GM21390 (cell line): ENCODE results near the gene CFAP20DC.
"Not testable (repeated sequence)": the region's sequence is repeated elsewhere in the genome, so short reads cannot be mapped to it uniquely, and the experiment has no call there.

Source experiments
- ATAC-seq: cut with Tn5 transposase; IDR thresholded peaks from one replicate; pipeline ENCODE4 v1.9.1; 2021; ENCODE audit not compliant: unreplicated experiment

Gene CFAP20DC

GRCh38 chr3:58874795-58875194, 175.0 kb downstream of the CFAP20DC start:
- peak; percentile 79 for ATAC-seq

DNA sequence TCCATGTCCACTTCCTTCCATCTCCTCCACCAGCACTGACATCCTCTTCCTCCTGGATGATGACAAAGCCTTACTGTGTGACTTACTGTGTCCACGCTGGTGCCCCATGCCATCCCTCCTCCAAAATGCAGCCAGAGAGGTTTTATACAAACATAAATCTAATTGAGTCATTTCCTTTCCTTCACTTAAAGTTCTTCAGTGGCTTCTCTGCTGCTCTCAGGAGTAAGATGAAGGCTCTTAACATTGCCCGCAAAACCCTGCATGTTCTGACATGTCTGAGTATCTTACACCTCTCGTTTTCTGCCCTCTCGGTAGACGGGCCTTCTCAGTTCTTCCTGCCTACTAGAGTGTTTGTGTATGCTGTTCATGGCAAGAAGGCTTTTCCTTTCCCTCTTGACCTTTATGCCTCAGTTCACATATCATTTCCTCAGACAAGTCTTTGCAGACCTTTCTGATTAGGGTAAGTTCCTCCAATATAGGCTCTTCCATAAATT, 175.5 kb downstream of the CFAP20DC start:
- peak; percentile 82 for ATAC-seq

DNA sequence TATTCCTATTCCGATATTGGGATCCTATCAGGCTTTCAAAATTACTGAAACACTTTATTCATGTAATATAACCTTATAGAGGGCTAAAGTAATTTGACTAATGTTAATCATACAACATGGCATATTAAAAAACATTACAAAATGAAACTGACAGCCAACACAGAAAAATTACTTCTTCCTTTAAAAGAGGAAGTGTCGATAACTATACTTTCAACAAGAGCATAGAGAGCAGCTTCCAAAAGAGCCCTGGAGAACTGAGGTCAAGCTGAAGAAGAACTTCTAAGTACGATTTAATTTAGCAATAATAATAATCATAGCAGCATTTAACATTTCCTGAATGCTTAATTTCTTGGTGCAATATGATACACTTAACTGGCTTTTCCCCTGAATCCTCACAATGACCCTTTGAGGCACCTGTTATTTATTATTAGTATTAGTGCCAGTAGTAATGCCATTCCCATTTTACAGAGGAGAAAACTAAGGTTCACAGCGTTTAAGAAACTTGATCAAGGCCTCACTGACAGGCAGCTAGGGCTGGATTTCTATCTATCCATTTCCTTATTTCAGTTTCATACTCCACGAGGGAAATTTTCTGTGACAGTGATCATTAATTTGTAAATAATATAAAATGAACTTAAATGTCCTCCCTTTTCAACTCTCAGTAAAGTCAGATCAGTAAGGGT, 181.6 kb downstream of the CFAP20DC start:
- ATAC-seq = peak; percentile 63

DNA sequence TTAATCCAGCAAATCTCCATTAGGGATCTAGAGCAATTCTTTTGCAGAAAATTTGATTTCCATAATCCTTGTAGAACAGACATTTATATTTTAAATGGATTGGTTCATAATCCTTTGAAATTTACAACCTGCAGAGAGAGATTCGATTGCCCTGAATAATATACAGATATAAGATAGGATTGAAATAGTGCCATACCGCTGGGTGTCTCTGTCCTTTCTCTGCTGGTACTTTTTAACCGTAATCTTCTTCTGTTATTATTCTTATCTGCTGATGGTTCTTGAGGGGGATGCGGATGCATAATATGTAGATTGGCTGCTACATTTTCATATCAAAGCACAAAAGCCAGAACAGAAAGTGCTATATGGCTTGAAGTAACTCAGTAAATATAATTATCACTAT, 182.2 kb downstream of the CFAP20DC start:
- ATAC-seq = no peak

DNA sequence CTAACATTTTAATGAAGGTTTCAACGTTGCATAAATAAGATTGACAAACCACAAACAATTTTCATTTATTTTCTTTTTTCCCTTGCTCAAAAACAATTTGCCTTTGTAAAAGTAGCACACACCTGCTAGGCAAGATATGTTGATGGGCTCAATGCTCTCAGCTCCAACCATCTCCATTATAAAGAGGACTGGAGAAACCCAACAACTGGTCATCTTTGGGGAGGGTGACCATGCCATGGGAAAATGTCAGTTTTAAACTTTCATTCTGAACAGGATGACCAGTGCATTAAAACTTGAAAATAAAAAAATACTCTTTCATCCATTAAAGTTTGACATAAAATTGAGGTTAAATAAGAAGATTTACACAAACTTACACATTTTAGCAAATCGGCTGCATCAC, 183.7 kb downstream of the CFAP20DC start:
- ATAC-seq = no peak

- ATAC-seq = no peak
Measured at GRCh38 chr3:58864480-58864879, 185.3 kb downstream of the CFAP20DC start.

DNA sequence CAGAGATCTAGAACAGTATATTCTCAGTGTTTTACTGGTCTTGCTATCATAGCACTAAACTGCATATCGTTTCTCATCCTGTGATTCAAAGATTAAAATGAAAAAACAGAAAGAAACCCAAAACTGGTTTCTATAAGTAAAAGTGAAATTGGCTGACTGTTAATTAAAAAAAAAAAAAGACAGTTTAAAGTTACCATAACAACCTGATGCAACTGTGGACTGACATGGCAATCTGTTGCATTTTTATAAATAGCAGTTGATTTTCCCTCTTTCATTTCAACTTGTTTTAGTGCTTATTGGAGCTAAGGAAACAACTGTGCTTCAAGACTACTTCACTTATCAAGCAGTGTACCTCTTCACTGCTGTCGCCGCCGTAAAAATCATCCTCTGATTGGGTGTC, 186.6 kb downstream of the CFAP20DC start:
- no peak for ATAC-seq

GRCh38 chr3:58861551-58861950, 188.3 kb downstream of the CFAP20DC start:
- ATAC-seq = no peak

GRCh38 chr3:58858126-58858525, 191.7 kb downstream of the CFAP20DC start:
- no peak for ATAC-seq

DNA sequence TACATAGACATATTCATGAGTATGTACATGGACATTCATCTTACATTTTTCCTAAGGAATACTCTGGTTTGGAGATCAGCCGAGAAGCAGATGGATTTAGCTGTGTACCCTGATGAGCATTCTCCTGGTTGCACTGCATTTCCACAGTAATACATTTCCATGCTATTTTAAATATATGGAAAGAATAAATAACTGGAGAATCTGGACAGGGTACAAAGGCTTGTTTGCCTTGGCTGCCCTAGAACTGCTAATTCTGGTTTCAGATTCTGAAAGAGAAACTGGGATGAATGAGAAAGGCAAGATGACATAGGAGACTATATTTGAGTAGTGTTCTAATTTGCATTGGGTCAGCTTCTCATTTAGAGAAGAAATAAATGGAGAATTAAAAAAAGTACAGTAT, 192.4 kb downstream of the CFAP20DC start:
- no peak for ATAC-seq

GRCh38 chr3:58848826-58849225, 201.0 kb downstream of the CFAP20DC start:
- no peak for ATAC-seq

GRCh38 chr3:58842050-58842747, 207.6 kb downstream of the CFAP20DC start:
- not testable (repeated sequence) for ATAC-seq

GRCh38 chr3:58840949-58841348, 208.9 kb downstream of the CFAP20DC start:
- no peak for ATAC-seq

GRCh38 chr3:58839964-58840363, 209.9 kb downstream of the CFAP20DC start:
- no peak for ATAC-seq

- ATAC-seq = no peak
Measured at GRCh38 chr3:58839187-58839586, 210.6 kb downstream of the CFAP20DC start.

- ATAC-seq = no peak
Measured at GRCh38 chr3:58837856-58838255, 212.0 kb downstream of the CFAP20DC start.

- no peak for ATAC-seq
Measured at GRCh38 chr3:58837141-58837843, 212.5 kb downstream of the CFAP20DC start.

- ATAC-seq = no peak
Measured at GRCh38 chr3:58835086-58835485, 214.7 kb downstream of the CFAP20DC start.

DNA sequence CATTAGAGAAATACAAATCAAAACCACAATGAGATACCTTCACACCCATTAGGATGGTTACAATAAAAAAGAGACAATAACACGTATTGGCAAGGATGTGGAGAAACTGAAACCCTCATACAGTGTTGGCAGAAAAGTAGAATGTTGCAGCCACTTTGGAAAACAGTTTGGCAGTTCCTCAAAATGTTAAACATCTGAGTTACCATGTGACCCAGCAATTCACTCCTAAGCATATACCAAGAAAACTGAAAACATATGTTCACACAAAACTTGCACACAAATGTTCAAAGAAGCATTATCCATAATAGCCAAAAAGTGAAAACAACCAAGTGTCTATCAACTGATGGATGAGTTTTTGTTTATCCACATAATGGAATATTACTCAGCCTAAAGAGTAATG, 216.3 kb downstream of the CFAP20DC start:
- no peak for ATAC-seq

GRCh38 chr3:58829321-58830000, 220.4 kb downstream of the CFAP20DC start:
- no peak for ATAC-seq

- ATAC-seq = no peak
Measured at GRCh38 chr3:58824777-58825176, 225.0 kb downstream of the CFAP20DC start.
